Epidermal melanocyte (primary cell): ENCODE data around the gene FPR3.

Experiments used
- DNase-seq: peaks from one replicate; pipeline ENCODE4 v3.0.0; 2011; ENCODE audit warnings: low spot score; ENCODE audit not compliant: insufficient read length

The FPR3 gene

GRCh38 chr19:51807111-51807701 is 12.2 kb downstream of the FPR3 start:
- no peak for DNase-seq

DNA sequence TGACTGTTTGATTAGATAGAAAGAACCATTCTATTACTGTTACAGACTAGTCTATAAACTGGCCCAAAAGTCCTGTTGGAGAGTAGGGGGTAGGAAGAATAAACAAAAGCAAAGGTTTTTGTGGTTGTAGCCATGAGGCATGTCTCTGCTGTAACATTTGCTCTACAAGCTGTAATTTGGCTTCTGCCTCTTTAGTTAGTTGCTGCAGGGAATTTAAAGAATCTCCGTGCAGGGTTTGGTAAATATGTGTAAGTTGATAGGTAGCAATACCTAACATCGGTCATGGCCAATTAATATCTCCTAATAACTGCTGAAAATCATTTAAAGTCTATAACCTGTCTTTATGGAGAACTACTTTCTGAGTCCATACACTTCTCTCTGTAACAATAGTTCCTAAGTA is 13.0 kb downstream of the FPR3 start:
- DNase-seq, result no peak

- DNase-seq, result no peak
Observed at GRCh38 chr19:51808333-51808986, 13.5 kb downstream of the FPR3 start.

DNA sequence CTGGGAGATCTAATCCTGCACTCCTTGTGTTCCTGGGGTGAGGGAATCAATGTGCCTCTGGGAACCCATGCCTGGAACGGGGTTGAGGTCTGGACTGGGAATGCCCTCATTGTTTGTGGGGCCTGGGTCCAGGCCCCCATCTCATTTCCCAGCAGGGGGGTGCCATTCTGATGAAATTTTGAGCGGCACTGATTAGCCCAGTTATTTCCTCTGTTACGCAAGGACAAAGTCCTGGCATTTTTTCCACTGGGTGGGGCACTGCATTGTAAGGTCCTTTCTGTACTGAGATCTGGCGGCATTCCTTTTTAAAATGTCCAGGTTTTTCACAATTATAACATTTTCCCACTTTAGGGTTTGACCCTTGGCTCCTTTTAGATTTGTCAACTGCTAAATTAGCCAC is 14.8 kb downstream of the FPR3 start:
- no peak for DNase-seq

- DNase-seq, result no peak
Observed at GRCh38 chr19:51810223-51810622, 15.3 kb downstream of the FPR3 start.

- no peak for DNase-seq
Observed at GRCh38 chr19:51811344-51811743, 16.4 kb downstream of the FPR3 start.

DNA sequence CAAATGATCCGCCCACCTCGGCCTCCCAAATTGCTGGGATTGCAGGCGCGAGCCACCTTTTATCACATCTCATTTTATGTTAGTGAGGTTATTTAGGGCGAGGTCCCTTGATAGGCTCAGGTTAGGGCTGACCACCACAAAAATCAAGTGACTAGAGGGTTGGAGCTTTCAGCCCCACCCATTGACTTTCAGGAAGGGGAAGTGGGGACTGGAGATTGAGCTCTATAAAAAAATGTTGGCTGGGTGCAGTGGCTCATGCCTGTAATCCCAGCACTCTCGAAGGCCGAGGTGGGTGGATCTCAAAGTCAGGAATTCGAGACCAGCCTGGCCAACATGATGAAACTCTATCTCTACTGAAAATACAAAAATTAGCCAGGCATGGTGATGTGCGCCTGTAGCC is 20.1 kb downstream of the FPR3 start:
- DNase-seq, result no peak

- DNase-seq, result no peak
Observed at GRCh38 chr19:51816711-51817110, 21.8 kb downstream of the FPR3 start.

GRCh38 chr19:51820011-51820410 is 25.1 kb downstream of the FPR3 start:
- no peak for DNase-seq

- DNase-seq, result no peak
Observed at GRCh38 chr19:51820831-51821446, 26.0 kb downstream of the FPR3 start.

DNA sequence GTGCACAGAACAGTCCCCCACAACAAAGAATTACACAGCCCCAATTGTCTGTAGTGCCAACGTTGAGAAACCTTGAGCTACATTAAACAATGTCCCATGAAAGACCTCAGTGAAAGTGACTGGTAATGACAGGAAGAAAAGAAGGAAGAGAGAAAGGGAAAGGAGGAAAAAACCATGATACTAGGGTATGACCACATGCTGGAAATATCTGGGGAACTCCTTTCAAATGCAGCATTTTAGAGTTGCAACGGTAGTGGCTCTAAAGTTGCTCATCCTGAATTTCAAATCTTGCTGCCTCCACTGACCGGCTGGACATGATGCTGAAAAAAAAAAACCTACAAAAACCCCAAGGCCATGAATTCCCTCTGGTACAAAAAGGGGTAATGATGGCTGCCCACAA is 26.5 kb downstream of the FPR3 start:
- no peak for DNase-seq

- no peak for DNase-seq
Observed at GRCh38 chr19:51821921-51822320, 27.0 kb downstream of the FPR3 start.

DNA sequence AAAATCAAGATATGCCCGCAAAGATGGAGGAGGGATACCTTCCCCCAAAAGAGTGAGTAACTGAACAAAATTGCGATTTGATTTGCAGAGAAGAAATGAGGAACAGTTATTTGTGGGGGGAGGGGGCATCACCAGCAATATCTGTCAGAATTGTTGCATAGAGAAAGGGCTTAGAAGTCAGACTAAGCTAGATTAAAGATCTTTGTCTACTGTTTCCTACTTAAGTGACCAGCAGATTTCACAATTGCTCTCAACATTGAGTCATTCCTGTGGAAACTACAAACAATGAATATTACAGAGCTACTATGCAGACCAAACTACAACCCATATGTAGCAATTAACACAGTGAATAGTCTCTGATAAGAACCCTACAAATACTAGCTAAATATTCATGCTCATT is 27.4 kb downstream of the FPR3 start:
- DNase-seq, result no peak

- no peak for DNase-seq
Observed at GRCh38 chr19:51822946-51823345, 28.0 kb downstream of the FPR3 start.

DNA sequence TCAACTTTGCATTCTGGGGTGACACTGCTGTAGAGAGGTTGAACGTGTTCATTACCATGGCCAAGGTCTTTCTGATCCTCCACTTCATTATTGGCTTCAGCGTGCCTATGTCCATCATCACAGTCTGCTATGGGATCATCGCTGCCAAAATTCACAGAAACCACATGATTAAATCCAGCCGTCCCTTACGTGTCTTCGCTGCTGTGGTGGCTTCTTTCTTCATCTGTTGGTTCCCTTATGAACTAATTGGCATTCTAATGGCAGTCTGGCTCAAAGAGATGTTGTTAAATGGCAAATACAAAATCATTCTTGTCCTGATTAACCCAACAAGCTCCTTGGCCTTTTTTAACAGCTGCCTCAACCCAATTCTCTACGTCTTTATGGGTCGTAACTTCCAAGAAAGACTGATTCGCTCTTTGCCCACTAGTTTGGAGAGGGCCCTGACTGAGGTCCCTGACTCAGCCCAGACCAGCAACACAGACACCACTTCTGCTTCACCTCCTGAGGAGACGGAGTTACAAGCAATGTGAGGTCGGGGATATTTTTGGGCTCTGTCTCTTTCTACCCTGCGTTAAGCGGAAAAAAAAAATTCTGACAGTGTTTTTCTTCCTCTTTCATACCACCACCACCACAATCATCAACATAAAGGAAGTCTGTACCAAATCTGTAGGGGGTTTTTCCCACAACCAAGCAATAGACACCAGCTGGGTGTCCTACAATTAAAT is 29.5 kb downstream of the FPR3 start:
- no peak for DNase-seq

- DNase-seq, result no peak
Observed at GRCh38 chr19:51830274-51830673, 35.3 kb downstream of the FPR3 start.

- no peak for DNase-seq
Observed at GRCh38 chr19:51837145-51837544, 42.2 kb downstream of the FPR3 start.

- DNase-seq, result no peak
Observed at GRCh38 chr19:51861870-51862622, 67.1 kb downstream of the FPR3 start.

- DNase-seq, result no peak
Observed at GRCh38 chr19:51873097-51873496, 78.1 kb downstream of the FPR3 start.
